ENCODE results near the gene IL25.

GRCh38 chr14:23413681-23414080 is 41.1 kb downstream of the IL25 start:
- TF ChIP-seq, protein P1, sequence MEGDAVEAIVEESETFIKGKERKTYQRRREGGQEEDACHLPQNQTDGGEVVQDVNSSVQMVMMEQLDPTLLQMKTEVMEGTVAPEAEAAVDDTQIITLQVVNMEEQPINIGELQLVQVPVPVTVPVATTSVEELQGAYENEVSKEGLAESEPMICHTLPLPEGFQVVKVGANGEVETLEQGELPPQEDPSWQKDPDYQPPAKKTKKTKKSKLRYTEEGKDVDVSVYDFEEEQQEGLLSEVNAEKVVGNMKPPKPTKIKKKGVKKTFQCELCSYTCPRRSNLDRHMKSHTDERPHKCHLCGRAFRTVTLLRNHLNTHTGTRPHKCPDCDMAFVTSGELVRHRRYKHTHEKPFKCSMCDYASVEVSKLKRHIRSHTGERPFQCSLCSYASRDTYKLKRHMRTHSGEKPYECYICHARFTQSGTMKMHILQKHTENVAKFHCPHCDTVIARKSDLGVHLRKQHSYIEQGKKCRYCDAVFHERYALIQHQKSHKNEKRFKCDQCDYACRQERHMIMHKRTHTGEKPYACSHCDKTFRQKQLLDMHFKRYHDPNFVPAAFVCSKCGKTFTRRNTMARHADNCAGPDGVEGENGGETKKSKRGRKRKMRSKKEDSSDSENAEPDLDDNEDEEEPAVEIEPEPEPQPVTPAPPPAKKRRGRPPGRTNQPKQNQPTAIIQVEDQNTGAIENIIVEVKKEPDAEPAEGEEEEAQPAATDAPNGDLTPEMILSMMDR (conservative IDR thresholded peaks at IDR 0.05; ENCODE audit: low read depth, low read length), result no peak
- no peak for TF ChIP-seq POLR2A (IDR thresholded peaks at IDR 0.05; ENCODE audit: low read depth, low read length)
- no peak for TF ChIP-seq FOS (IDR thresholded peaks at IDR 0.05; ENCODE audit: low read depth, low read length)
- TF ChIP-seq RAD21 (IDR thresholded peaks at IDR 0.05; ENCODE audit: low read length), result no peak
- TF ChIP-seq MXI1 (IDR thresholded peaks at IDR 0.05; ENCODE audit: borderline replicate concordance, low read depth, low read length), result no peak
- TF ChIP-seq, protein P2, sequence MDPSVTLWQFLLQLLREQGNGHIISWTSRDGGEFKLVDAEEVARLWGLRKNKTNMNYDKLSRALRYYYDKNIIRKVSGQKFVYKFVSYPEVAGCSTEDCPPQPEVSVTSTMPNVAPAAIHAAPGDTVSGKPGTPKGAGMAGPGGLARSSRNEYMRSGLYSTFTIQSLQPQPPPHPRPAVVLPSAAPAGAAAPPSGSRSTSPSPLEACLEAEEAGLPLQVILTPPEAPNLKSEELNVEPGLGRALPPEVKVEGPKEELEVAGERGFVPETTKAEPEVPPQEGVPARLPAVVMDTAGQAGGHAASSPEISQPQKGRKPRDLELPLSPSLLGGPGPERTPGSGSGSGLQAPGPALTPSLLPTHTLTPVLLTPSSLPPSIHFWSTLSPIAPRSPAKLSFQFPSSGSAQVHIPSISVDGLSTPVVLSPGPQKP (IDR thresholded peaks at IDR 0.05; ENCODE audit: borderline replicate concordance, low read depth, low read length), result no peak
